Aorta (tissue), 5 donors: Measurements from ENCODE around the gene RETREG2. TPM values are rescaled to one million over a fixed set of nuclear protein-coding genes. Genes with fewer than 3 reads are reported as not detected.
A peak's percentile ranks its signal among the peaks of the same experiment; 100 is the strongest.

Experiments used
- ATAC-seq: fragments of 200-7000 bp; cut with Tn5 transposase; one replicate; pipeline ENCODE4 v1.9.1; 2022; ENCODE audit warnings: moderate library complexity; ENCODE audit not compliant: low FRiP score
- DNase-seq, 2 donors: peaks; one replicate each; pipeline ENCODE4 v3.0.0-alpha.2; 2020
- H3K27ac ChIP-seq, 2 donors: one replicate each; pipeline ENCODE4 v1.5.1; 2013; ENCODE audit warnings: low read length in 2 of 2, mild to moderate bottlenecking in 2 of 2, moderate library complexity in 2 of 2, control low read depth in 1 of 2, inconsistent platforms in 1 of 2, low read depth in 1 of 2
- H3K27me3 ChIP-seq, 2 donors: one replicate each; pipeline ENCODE4 v1.6.1; 2013; ENCODE audit warnings: control low read depth in 1 of 2, low read length in 1 of 2, mild to moderate bottlenecking in 1 of 2, moderate library complexity in 1 of 2; ENCODE audit not compliant: insufficient read depth in 2 of 2, control insufficient read depth in 1 of 2
- H3K36me3 ChIP-seq, 2 donors: one replicate each; pipeline ENCODE4 v1.6.1; 2013; ENCODE audit warnings: control low read depth in 1 of 2, low read length in 1 of 2, mild to moderate bottlenecking in 1 of 2; ENCODE audit not compliant: insufficient read depth in 2 of 2, control insufficient read depth in 1 of 2
- H3K4me1 ChIP-seq, 2 donors: one replicate each; pipeline ENCODE4 v1.6.1; 2013; ENCODE audit warnings: low read length in 2 of 2, control low read depth in 1 of 2, mild to moderate bottlenecking in 1 of 2, moderate library complexity in 1 of 2; ENCODE audit not compliant: insufficient read depth in 2 of 2, control insufficient read depth in 1 of 2
- H3K4me3 ChIP-seq, 2 donors: one replicate each; pipeline ENCODE4 v1.5.1; 2013; ENCODE audit warnings: low read length in 2 of 2, control low read depth in 1 of 2, mild to moderate bottlenecking in 1 of 2
- H3K9me3 ChIP-seq: one replicate; pipeline ENCODE4 v1.6.1; 2013; ENCODE audit warnings: mild to moderate bottlenecking, low read length; ENCODE audit not compliant: control insufficient read depth
- WGBS, 2 donors: extraction: QIAGEN DNeasy Blood & Tissue Kit; methylation state at CpG; one replicate each; pipeline ENCODE4 v1.1.7; 2013; 5-methylcytosine and 5-hydroxymethylcytosine counted together
- intact Hi-C, 2 donors: fragments of 100-400 bp; cut with DNase I; formaldehyde crosslinking; loops; one replicate each; pipeline versions ENCODE4 v1.14.2 to v1.15.0; 2022
- polyA plus RNA-seq, 2 donors: library from polyadenylated mRNA; stranded (reverse); fragments of 200-250 nt; gene quantifications; one replicate each; pipeline ENCODE4 v1.2.3, GENCODE V29; 2013
- total RNA-seq, 2 donors: library from RNA; stranded (reverse); fragmentation: NEBNext Ultra II Directional; extraction: Animal tissue kit (Norgen Biotek cat#: 25700); gene quantifications; one replicate each; pipeline ENCODE4 v1.2.1, GENCODE V29; 2021
- donor health status: healthy with polysubstance abuse.
- donor health status: Bipolar disorder and iron deficiency.
- donor health status: DM: no; HTN: no; CAD: no.
- donor health status: DM: no; HTN: no; CAD: no.
- donor health status: DM: yes; HTN: yes; CAD: no.

RETREG2 gene
- total and polyA plus RNA-seq, 4 donors = 19.3 to 70.6 (median 46.1) TPM

GRCh38 chr2:219219784-219220532 is 41.9 kb downstream of the RETREG2 start:
- H3K36me3 ChIP-seq = peaks cover 0 to 10% of the 10 kb centered on the region in 2 donors

GRCh38 chr2:219220652-219221402 is 42.8 kb downstream of the RETREG2 start:
- 87 to 90% methylated on average over 19 of the region's 19 CpGs for WGBS, 2 donors
- H3K27ac ChIP-seq = no peak overlapping the region
- no peaks in the 10 kb centered on the region for H3K27me3 ChIP-seq
- H3K9me3 ChIP-seq = no peaks in the 10 kb centered on the region
- intact Hi-C loops = no loop called here
- H3K4me1 ChIP-seq = no peaks in the 10 kb centered on the region
- DNase-seq (no peak), ATAC-seq (no peak)
- H3K4me3 ChIP-seq = no peak overlapping the region
- peaks cover 0 to 10% of the 10 kb centered on the region in 2 donors for H3K36me3 ChIP-seq

More at GRCh38 chr2:219219784-219220532, 41.9 kb downstream of the RETREG2 start:
- no peaks in the 10 kb centered on the region for H3K27me3 ChIP-seq
- H3K4me1 ChIP-seq = no peaks in the 10 kb centered on the region
- H3K4me3 ChIP-seq = no peak overlapping the region
- DNase-seq = no peak
- WGBS, 2 donors = 85 to 86% methylated on average over 18 of the region's 18 CpGs
- intact Hi-C loops = loop anchor here in 1 of 2 donors (2.0 kb wide), 3 partner anchors 33 to 59 kb away; partner anchors contain the start of genes CNPPD1, NHEJ1, TUBA4A and TUBA4B
- peak overlapping the region in 1 of 2 donors; percentile 73 for H3K27ac ChIP-seq
- ATAC-seq = no peak
- H3K9me3 ChIP-seq = no peaks in the 10 kb centered on the region

- no peak overlapping the region for H3K4me3 ChIP-seq
- peaks cover 0 to 10% of the 10 kb centered on the region in 2 donors for H3K36me3 ChIP-seq
- intact Hi-C loops = no loop called here
- no peaks in the 10 kb centered on the region for H3K9me3 ChIP-seq
- no peak overlapping the region for H3K27ac ChIP-seq
- no peaks in the 10 kb centered on the region for H3K27me3 ChIP-seq
- DNase-seq (no peak), ATAC-seq (no peak)
- WGBS, 2 donors = 93 to 94% methylated on average over 16 of the region's 16 CpGs
- no peaks in the 10 kb centered on the region for H3K4me1 ChIP-seq
Observed at GRCh38 chr2:219221957-219222518, 44.0 kb downstream of the RETREG2 start.

GRCh38 chr2:219223831-219224610 is 45.9 kb downstream of the RETREG2 start:
- ATAC-seq (no peak), DNase-seq (no peak)
- peaks cover 0 to 10% of the 10 kb centered on the region in 2 donors for H3K36me3 ChIP-seq
- H3K9me3 ChIP-seq = no peaks in the 10 kb centered on the region
- peaks cover 0 to 4% of the 10 kb centered on the region in 2 donors for H3K4me1 ChIP-seq
- 93% methylated on average over 31 of the region's 31 CpGs for WGBS, 2 donors
- intact Hi-C loops = no loop called here
- no peak overlapping the region for H3K4me3 ChIP-seq
- H3K27ac ChIP-seq = no peak overlapping the region
- no peaks in the 10 kb centered on the region for H3K27me3 ChIP-seq

GRCh38 chr2:219225350-219225749 is 47.3 kb downstream of the RETREG2 start:
- Histone ChIP-seq H3K36me3 (peaks cover 0 to 10% of the 10 kb centered on the region in 2 donors), H3K27me3 (no peaks in the 10 kb centered on the region), H3K9me3 (no peaks in the 10 kb centered on the region), H3K4me3 (no peak overlapping the region), H3K4me1 (peaks cover 0 to 4% of the 10 kb centered on the region in 2 donors), H3K27ac (no peak overlapping the region)
- no peak for DNase-seq
- ATAC-seq = no peak
- intact Hi-C loops = loop anchor here in 1 of 2 donors (5.0 kb wide), 1 partner anchor 48 kb away; the partner anchor contains the start of genes CNPPD1 and RETREG2
- WGBS, 2 donors = 87 to 94% methylated on average over 3 of the region's 3 CpGs

- no peak for ATAC-seq
- no peaks in the 10 kb centered on the region for H3K27me3 ChIP-seq
- no peak overlapping the region for H3K27ac ChIP-seq
- peak in 1 of 2 donors; percentile 63 for DNase-seq
- intact Hi-C loops = loop anchor here in 1 of 2 donors (5.0 kb wide), 1 partner anchor 51 kb away; the partner anchor contains the start of genes CNPPD1 and RETREG2
- H3K36me3 ChIP-seq = peaks cover 0 to 4% of the 10 kb centered on the region in 2 donors
- peaks cover 0 to 4% of the 10 kb centered on the region in 2 donors for H3K4me1 ChIP-seq
- H3K4me3 ChIP-seq = peak overlapping the region; percentile 49 to 82
- H3K9me3 ChIP-seq = no peaks in the 10 kb centered on the region
- 49 to 53% methylated on average over 7 of the region's 7 CpGs for WGBS, 2 donors
Observed at GRCh38 chr2:219228041-219228910, 50.2 kb downstream of the RETREG2 start.

GRCh38 chr2:219228911-219229304 is 50.8 kb downstream of the RETREG2 start:
- intact Hi-C loops = loop anchor here in 1 of 2 donors (1.0 to 5.0 kb wide), 2 partner anchors 50 to 52 kb away; partner anchors contain the start of genes CNPPD1, DNAJB2 and RETREG2
- Histone ChIP-seq H3K9me3 (no peaks in the 10 kb centered on the region), H3K4me1 (peaks cover 0 to 4% of the 10 kb centered on the region in 2 donors), H3K27me3 (no peaks in the 10 kb centered on the region), H3K4me3 (peak overlapping the region; percentile 49 to 82), H3K27ac (peak overlapping the region; percentile 15 to 90), H3K36me3 (peaks cover 2 to 4% of the 10 kb centered on the region in 2 donors)
- DNase-seq = no peak
- ATAC-seq = peak; percentile 6
- 2% methylated on average over 9 to 19 of the region's 19 CpGs for WGBS, 2 donors
